ENCODE results near the gene GEMIN7.

DNA sequence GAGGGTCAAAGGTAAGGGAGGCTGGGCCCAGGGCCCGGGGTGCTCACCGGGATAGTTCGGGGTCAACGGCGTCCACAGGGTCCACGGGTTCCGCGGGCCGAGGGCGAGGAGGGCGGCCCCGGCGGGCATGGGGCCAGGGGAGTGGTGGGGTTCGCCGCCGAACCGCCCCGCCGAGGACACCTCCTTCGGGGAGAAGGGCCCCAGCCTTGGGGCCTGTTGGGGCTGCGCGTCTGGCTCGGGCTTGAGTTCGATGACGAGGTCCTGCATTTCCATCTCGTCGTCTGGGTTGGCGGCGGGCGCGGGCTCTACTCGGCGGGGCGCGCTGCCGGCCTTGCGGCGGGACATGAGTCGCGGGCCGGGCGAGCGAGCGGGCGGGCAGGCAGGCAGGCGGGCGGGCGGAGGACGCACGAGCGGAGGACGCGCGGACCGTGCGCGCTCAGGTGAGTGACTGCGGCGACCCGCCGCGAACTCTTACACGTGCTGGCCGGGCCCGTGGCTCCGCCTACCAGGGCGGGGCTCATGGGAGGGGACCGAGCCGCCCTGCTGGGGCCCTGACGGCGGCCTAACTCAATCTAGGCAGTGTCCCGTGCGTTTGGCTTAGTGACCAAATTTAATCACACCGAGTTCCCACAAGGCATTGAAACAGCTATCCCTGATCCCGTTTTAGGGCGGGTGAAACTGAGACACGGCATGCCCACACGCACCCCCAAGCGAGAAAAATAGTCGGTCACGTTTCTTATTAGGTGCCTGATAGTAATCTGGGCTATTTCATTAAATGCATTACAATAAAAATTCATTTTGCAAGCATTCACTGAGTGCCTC is 2.8 kb upstream of the GEMIN7 start, which contains the start of gene ZNF296:
- no peak for TF ChIP-seq CTCF (conservative IDR thresholded peaks at IDR 0.05; ENCODE audit: low read depth in 2 of 2)
- no peak for TF ChIP-seq NANOG (IDR thresholded peaks at IDR 0.05; ENCODE audit: borderline replicate concordance)
- TF ChIP-seq ZNF462 (CRISPR knock-in tag; IDR thresholded peaks at IDR 0.05) = no peak
- TF ChIP-seq POLR2AphosphoS5 (IDR thresholded peaks at IDR 0.05; ENCODE audit: low read depth) = peak; percentile 89
- no peak for TF ChIP-seq EZH2phosphoT487 (IDR thresholded peaks at IDR 0.05; ENCODE audit: unreplicated experiment)
- TF ChIP-seq EZH2 (IDR thresholded peaks at IDR 0.05; ENCODE audit: low read depth, unreplicated experiment) = no peak
- TF ChIP-seq REST (IDR thresholded peaks at IDR 0.05; ENCODE audit: unreplicated experiment) = no peak
- TF ChIP-seq, protein P1, sequence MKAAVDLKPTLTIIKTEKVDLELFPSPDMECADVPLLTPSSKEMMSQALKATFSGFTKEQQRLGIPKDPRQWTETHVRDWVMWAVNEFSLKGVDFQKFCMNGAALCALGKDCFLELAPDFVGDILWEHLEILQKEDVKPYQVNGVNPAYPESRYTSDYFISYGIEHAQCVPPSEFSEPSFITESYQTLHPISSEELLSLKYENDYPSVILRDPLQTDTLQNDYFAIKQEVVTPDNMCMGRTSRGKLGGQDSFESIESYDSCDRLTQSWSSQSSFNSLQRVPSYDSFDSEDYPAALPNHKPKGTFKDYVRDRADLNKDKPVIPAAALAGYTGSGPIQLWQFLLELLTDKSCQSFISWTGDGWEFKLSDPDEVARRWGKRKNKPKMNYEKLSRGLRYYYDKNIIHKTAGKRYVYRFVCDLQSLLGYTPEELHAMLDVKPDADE (IDR thresholded peaks at IDR 0.05) = no peak

Measured in GM23338 (cell line).